Rectal smooth muscle tissue (tissue), 1 donor: ENCODE data around the gene PCDHGB6.
"Not testable (repeated sequence)": the region's sequence is repeated elsewhere in the genome, so short reads cannot be mapped to it uniquely, and the experiment has no call there.

Experiments used
- H3K27ac ChIP-seq: one replicate; pipeline ENCODE4 v1.7.0; 2013; ENCODE audit warnings: low read depth, low read length, inconsistent platforms
- H3K27me3 ChIP-seq: one replicate; pipeline ENCODE4 v1.7.0; 2013; ENCODE audit warnings: low read length; ENCODE audit not compliant: control insufficient read depth, insufficient read depth
- H3K36me3 ChIP-seq: one replicate; pipeline ENCODE4 v1.7.0; 2013; ENCODE audit warnings: low read length; ENCODE audit not compliant: control insufficient read depth, insufficient read depth
- H3K4me1 ChIP-seq: one replicate; pipeline ENCODE4 v1.7.0; 2013; ENCODE audit warnings: low read length; ENCODE audit not compliant: control insufficient read depth, insufficient read depth
- H3K4me3 ChIP-seq: one replicate; pipeline ENCODE4 v1.7.0; 2013; ENCODE audit warnings: low read length
- H3K9ac ChIP-seq: one replicate; pipeline ENCODE4 v1.7.0; 2013; ENCODE audit warnings: low read length

The PCDHGB6 gene

GRCh38 chr5:141407790-141408505, at the start of gene PCDHGB6:
Gene PCDHGB6 (plus strand): TSS chr5:141408021. CDS start chr5:141408203, 182 bp downstream.
- H3K36me3 ChIP-seq, H3K9ac ChIP-seq, H3K27ac ChIP-seq: not testable (repeated sequence)

GRCh38 chr5:141359790-141360426, 47.9 kb upstream of the PCDHGB6 start, which contains the start of gene PCDHGB2:
Gene PCDHGB2 (plus strand): TSS chr5:141359994. CDS start chr5:141360136, 142 bp downstream.
- no peak within 1 kb of the TSS for H3K9ac ChIP-seq
- H3K27ac ChIP-seq: no peak within 1 kb of the TSS
- H3K4me1 ChIP-seq: no peaks in the 10 kb centered on the region
- peak within 1 kb of the TSS; percentile 60 for H3K4me3 ChIP-seq
- H3K36me3 ChIP-seq: no peaks in the 10 kb centered on the region
- no peaks in the 10 kb centered on the region for H3K27me3 ChIP-seq

More at GRCh38 chr5:141407790-141408505, at the start of gene PCDHGB6:
- not testable (repeated sequence) for H3K4me1 ChIP-seq, H3K27me3 ChIP-seq
- peak within 1 kb of the TSS; percentile 45 for H3K4me3 ChIP-seq

DNA sequence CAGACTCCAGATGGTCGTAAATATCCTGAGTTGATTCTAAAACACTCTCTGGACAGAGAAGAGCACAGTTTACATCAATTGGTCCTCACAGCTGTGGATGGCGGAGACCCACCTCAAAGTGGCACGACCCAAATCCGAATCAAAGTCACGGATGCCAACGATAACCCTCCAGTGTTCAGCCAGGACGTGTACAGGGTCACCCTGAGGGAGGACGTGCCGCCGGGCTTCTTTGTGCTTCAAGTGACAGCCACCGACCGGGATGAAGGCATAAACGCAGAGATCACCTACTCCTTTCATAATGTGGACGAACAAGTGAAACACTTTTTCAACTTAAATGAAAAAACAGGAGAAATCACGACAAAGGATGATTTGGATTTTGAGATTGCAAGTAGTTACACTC, 47.1 kb upstream of the PCDHGB6 start:
- H3K27ac ChIP-seq: no peak overlapping the region
- no peak overlapping the region for H3K9ac ChIP-seq
- H3K36me3 ChIP-seq: no peaks in the 10 kb centered on the region
- no peak overlapping the region for H3K4me3 ChIP-seq
- H3K27me3 ChIP-seq: no peaks in the 10 kb centered on the region
- no peaks in the 10 kb centered on the region for H3K4me1 ChIP-seq

GRCh38 chr5:141362719-141363118, 45.1 kb upstream of the PCDHGB6 start:
- Histone ChIP-seq H3K9ac (no peak overlapping the region), H3K4me1 (no peaks in the 10 kb centered on the region), H3K27me3 (no peaks in the 10 kb centered on the region), H3K27ac (no peak overlapping the region), H3K4me3 (no peak overlapping the region), H3K36me3 (no peaks in the 10 kb centered on the region)

- Histone ChIP-seq H3K36me3 (no peaks in the 10 kb centered on the region), H3K27ac (no peak within 1 kb of the TSS), H3K9ac (no peak within 1 kb of the TSS), H3K4me3 (no peak within 1 kb of the TSS), H3K4me1 (no peaks in the 10 kb centered on the region), H3K27me3 (no peaks in the 10 kb centered on the region)
Measured at GRCh38 chr5:141363952-141364660, 43.7 kb upstream of the PCDHGB6 start, which contains the start of gene PCDHGA5. Gene PCDHGA5 (plus strand): TSS chr5:141364162. CDS start chr5:141364331, 169 bp downstream.

- no peaks in the 10 kb centered on the region for H3K27me3 ChIP-seq
- H3K27ac ChIP-seq: no peak overlapping the region
- H3K9ac ChIP-seq: no peak overlapping the region
- H3K36me3 ChIP-seq: no peaks in the 10 kb centered on the region
- no peaks in the 10 kb centered on the region for H3K4me1 ChIP-seq
- H3K4me3 ChIP-seq: peak overlapping the region; percentile 44
Measured at GRCh38 chr5:141366016-141366896, 41.6 kb upstream of the PCDHGB6 start.

DNA sequence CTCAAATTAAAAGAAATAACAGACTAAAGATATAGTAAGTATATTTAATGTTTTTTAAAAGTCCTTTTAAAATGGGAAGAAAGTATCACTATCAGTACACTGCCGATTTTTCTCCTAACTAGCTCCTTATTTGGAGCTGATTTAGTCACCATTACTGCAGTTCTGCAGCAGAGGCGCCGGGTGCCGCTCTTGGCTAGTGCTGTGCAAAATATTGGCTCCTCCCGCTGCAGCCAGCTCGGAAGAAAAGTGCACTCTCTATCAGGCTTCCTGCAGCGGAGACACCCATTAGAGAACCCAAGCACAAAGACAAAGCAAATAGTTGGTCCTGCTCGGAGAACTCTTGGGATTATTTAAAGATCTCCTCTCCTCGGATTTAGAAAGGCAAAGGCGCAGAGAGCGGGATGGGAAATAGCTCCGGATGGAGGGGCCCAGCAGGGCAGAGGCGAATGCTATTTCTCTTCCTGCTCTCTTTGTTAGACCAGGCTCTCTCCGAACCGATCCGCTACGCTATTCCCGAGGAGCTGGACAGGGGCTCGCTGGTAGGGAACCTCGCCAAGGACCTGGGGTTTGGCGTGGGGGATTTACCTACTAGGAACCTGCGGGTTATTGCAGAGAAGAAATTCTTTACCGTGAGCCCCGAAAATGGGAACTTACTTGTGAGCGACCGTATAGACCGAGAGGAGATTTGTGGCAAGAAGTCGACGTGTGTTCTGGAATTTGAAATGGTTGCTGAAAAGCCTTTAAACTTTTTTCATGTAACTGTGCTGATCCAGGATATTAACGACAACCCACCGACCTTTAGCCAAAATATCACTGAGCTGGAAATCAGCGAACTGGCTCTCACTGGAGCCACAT, 37.6 kb upstream of the PCDHGB6 start, which contains the start of gene PCDHGB3:
Gene PCDHGB3, plus strand, starts transcription at position 249 of the 855 bp plus-strand sequence. Its CDS starts 153 bp downstream, at position 402.
- H3K4me3 ChIP-seq: peak within 1 kb of the TSS; percentile 48
- peaks cover 3% of the 10 kb centered on the region for H3K36me3 ChIP-seq
- no peak within 1 kb of the TSS for H3K27ac ChIP-seq
- H3K4me1 ChIP-seq: no peaks in the 10 kb centered on the region
- H3K27me3 ChIP-seq: no peaks in the 10 kb centered on the region
- H3K9ac ChIP-seq: no peak within 1 kb of the TSS

DNA sequence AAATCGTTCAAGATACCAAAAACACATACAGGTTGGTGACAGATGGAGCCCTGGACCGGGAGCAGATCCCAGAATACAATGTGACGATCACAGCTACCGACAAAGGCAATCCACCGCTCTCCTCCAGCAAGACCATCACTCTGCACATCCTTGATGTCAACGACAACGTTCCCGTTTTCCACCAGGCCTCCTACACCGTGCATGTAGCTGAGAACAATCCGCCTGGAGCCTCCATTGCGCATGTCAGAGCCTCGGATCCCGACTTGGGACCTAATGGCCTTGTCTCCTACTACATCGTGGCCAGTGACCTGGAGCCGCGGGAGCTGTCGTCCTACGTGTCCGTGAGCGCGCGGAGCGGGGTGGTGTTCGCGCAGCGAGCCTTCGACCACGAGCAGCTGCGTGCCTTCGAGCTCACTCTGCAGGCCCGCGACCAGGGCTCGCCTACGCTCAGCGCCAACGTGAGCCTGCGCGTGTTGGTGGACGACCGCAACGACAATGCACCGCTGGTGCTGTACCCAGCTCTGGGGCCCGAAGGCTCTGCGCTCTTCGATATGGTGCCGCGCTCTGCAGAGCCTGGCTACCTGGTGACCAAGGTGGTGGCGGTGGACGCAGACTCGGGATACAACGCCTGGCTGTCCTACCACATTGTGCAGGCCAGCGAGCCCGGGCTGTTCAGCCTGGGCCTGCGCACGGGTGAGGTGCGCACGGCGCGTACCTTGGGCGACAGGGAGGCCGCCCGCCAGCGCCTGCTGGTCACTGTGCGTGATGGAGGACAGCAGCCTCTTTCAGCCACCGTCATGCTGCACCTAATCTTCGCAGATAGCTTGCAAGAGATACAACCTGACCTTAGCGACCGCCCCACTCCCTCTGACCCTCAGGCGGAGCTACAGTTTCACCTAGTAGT, 36.0 kb upstream of the PCDHGB6 start:
- no peaks in the 10 kb centered on the region for H3K27me3 ChIP-seq
- no peaks in the 10 kb centered on the region for H3K4me1 ChIP-seq
- peaks cover 3% of the 10 kb centered on the region for H3K36me3 ChIP-seq
- no peak overlapping the region for H3K27ac ChIP-seq
- peak overlapping the region; percentile 30 for H3K4me3 ChIP-seq
- no peak overlapping the region for H3K9ac ChIP-seq

DNA sequence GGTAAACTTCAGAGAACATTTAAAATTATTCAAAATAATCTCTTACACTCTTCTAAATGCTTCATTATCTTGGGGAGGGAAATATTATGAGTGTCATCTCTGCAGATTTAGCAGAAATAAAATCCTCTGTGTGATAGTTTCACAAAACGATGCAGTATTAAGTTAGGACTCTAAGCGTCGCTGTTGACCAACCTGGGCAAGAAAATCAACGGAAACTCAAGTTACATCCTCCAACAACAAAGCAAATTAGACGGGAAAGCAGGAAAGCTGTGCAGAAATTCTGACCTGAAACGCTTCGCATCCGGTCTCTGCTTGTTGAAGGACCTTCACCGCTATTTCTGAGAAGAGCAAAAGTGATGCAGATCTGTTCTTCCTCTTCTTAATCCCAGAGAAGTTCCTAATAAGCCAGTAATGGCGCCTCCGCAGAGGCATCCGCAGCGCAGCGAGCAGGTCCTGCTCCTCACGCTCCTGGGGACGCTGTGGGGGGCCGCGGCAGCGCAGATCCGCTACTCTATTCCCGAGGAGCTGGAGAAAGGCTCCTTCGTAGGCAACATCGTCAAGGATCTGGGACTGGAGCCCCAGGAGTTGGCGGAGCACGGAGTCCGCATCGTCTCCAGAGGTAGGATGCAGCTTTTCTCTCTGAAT, 34.0 kb upstream of the PCDHGB6 start, which contains the start of gene PCDHGA6:
Gene PCDHGA6, plus strand, starts transcription at position 219 of the 645 bp plus-strand sequence. Its CDS starts 193 bp downstream, at position 412.
- Histone ChIP-seq H3K36me3 (peaks cover 3% of the 10 kb centered on the region), H3K9ac (no peak within 1 kb of the TSS), H3K27me3 (no peaks in the 10 kb centered on the region), H3K4me3 (peak within 1 kb of the TSS; percentile 45), H3K4me1 (no peaks in the 10 kb centered on the region), H3K27ac (no peak within 1 kb of the TSS)

DNA sequence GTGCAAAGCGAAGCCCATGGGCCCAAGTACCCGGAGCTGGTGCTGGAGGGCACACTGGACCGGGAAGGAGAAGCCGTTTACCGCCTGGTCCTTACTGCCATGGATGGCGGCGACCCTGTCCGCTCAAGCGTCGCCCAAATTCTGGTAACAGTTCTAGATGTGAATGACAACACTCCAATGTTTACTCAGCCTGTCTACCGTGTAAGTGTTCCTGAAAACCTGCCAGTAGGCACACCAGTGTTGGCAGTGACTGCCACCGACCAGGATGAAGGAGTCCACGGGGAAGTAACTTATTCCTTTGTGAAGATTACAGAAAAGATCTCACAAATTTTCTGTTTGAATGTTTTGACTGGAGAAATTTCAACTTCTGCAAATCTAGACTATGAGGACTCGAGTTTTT, 33.2 kb upstream of the PCDHGB6 start:
- Histone ChIP-seq H3K9ac (no peak overlapping the region), H3K27ac (no peak overlapping the region), H3K36me3 (peaks cover 3% of the 10 kb centered on the region), H3K27me3 (no peaks in the 10 kb centered on the region), H3K4me1 (no peaks in the 10 kb centered on the region), H3K4me3 (peak overlapping the region; percentile 45)
